ENCODE measurements around the gene SLC23A2. TPM values are rescaled to one million over a fixed set of nuclear protein-coding genes. Genes with fewer than 3 reads are reported as not detected.
"Not testable (repeated sequence)": the region's sequence is repeated elsewhere in the genome, so short reads cannot be mapped to it uniquely, and the experiment has no call there.

Gene SLC23A2
- total and polyA plus RNA-seq, 2 experiments from 2014 or later = 5.9 to 9.6 TPM

- Histone ChIP-seq H3K4me2 (ENCODE audit: unreplicated experiment) (no peak overlapping the region), H3K9me2 (ENCODE audit: insufficient read depth) (no peaks in the 10 kb centered on the region), H3K9ac (no peak overlapping the region), H3F3A (ENCODE audit: insufficient read depth) (peaks cover 8% of the 10 kb centered on the region), H3K4me1 (ENCODE audit: insufficient read depth) (peaks cover 9% of the 10 kb centered on the region; the same call in 1 of the 2 replicates), H4K20me1 (ENCODE audit: insufficient read depth) (no peaks in the 10 kb centered on the region), H2AFZ (no peak overlapping the region), H3K9me3 (ENCODE audit: low read depth) (no peaks in the 10 kb centered on the region), H3K27ac (no peak overlapping the region), H3K36me3 (ENCODE audit: low read depth) (no peaks in the 10 kb centered on the region), H3K27me3 (replicated peaks; ENCODE audit: insufficient read depth) (no peaks in the 10 kb centered on the region), H3K4me3 (no peak overlapping the region), H3K79me2 (ENCODE audit: insufficient read depth) (no peaks in the 10 kb centered on the region)
- DNase-seq = no peak
- TF ChIP-seq EZH2 (IDR thresholded peaks at IDR 0.05; ENCODE audit: insufficient read depth, poor library complexity, severe bottlenecking) = no peak
- WGBS, 2 experiments (ENCODE audit: low coverage in 1 of 2, low lambda C conversion rate in 2 of 2, missing lambda C conversion rate in 2 of 2) = 58 to 65% methylated on average over 2 of the region's 2 CpGs
- in situ Hi-C loops (cut with MboI) = no loop called here
Observed at GRCh38 chr20:5036828-5037227, 35.5 kb upstream of the SLC23A2 start.

- H3F3A ChIP-seq (ENCODE audit: insufficient read depth); in situ Hi-C loops (cut with MboI); H3K9ac ChIP-seq; H3K36me3 ChIP-seq (ENCODE audit: low read depth); H3K4me3 ChIP-seq; DNase-seq; H3K27ac ChIP-seq; H4K20me1 ChIP-seq (ENCODE audit: insufficient read depth); H3K4me2 ChIP-seq (ENCODE audit: unreplicated experiment); H3K9me2 ChIP-seq (ENCODE audit: insufficient read depth); H2AFZ ChIP-seq; H3K9me3 ChIP-seq (ENCODE audit: low read depth); H3K79me2 ChIP-seq (ENCODE audit: insufficient read depth); H3K4me1 ChIP-seq (ENCODE audit: insufficient read depth); H3K27me3 ChIP-seq (replicated peaks; ENCODE audit: insufficient read depth): not testable (repeated sequence)
- 35 to 68% methylated on average over 1 of the region's 1 CpG for WGBS, 2 experiments (ENCODE audit: low coverage in 1 of 2, low lambda C conversion rate in 2 of 2, missing lambda C conversion rate in 2 of 2)
Observed at GRCh38 chr20:5035518-5035917, 34.2 kb upstream of the SLC23A2 start.

- H3K4me1 ChIP-seq (ENCODE audit: insufficient read depth) = no peaks in the 10 kb centered on the region
- no peaks in the 10 kb centered on the region for H3K36me3 ChIP-seq (ENCODE audit: low read depth)
- H4K20me1 ChIP-seq (ENCODE audit: insufficient read depth) = no peaks in the 10 kb centered on the region
- H3K27me3 ChIP-seq (replicated peaks; ENCODE audit: insufficient read depth) = no peaks in the 10 kb centered on the region
- no peaks in the 10 kb centered on the region for H3F3A ChIP-seq (ENCODE audit: insufficient read depth)
- H3K9me2 ChIP-seq (ENCODE audit: insufficient read depth) = no peaks in the 10 kb centered on the region
- no peaks in the 10 kb centered on the region for H3K9me3 ChIP-seq (ENCODE audit: low read depth)
- no peak for TF ChIP-seq EZH2phosphoT487 (IDR thresholded peaks at IDR 0.05; ENCODE audit: insufficient read depth, low read depth)
- no peak for TF ChIP-seq EZH2 (IDR thresholded peaks at IDR 0.05; ENCODE audit: insufficient read depth, poor library complexity, severe bottlenecking)
- WGBS, 2 experiments (ENCODE audit: low coverage in 1 of 2, low lambda C conversion rate in 2 of 2, missing lambda C conversion rate in 2 of 2) = 45 to 49% methylated on average over 2 of the region's 2 CpGs
- H3K4me3 ChIP-seq = no peak overlapping the region
- DNase-seq = peak; percentile 12
- no peak overlapping the region for H3K27ac ChIP-seq
- H2AFZ ChIP-seq = no peak overlapping the region
- H3K4me2 ChIP-seq (ENCODE audit: unreplicated experiment) = no peak overlapping the region
- no peak overlapping the region for H3K9ac ChIP-seq
- in situ Hi-C loops (cut with MboI) = no loop called here
- no peaks in the 10 kb centered on the region for H3K79me2 ChIP-seq (ENCODE audit: insufficient read depth)
Observed at GRCh38 chr20:5033566-5033965, 32.3 kb upstream of the SLC23A2 start.

- H3K9me3 ChIP-seq (ENCODE audit: low read depth); H3K9me2 ChIP-seq (ENCODE audit: insufficient read depth); H3K27me3 ChIP-seq (replicated peaks; ENCODE audit: insufficient read depth); H3K4me2 ChIP-seq (ENCODE audit: unreplicated experiment); H3K4me3 ChIP-seq; H3K36me3 ChIP-seq (ENCODE audit: low read depth); H3K4me1 ChIP-seq (ENCODE audit: insufficient read depth); H3K9ac ChIP-seq; H3F3A ChIP-seq (ENCODE audit: insufficient read depth); H4K20me1 ChIP-seq (ENCODE audit: insufficient read depth); H2AFZ ChIP-seq; DNase-seq; H3K79me2 ChIP-seq (ENCODE audit: insufficient read depth); H3K27ac ChIP-seq; in situ Hi-C loops (cut with MboI): not testable (repeated sequence)
- 78 to 82% methylated on average over 10 of the region's 10 CpGs for WGBS, 2 experiments (ENCODE audit: low coverage in 1 of 2, low lambda C conversion rate in 2 of 2, missing lambda C conversion rate in 2 of 2)
Observed at GRCh38 chr20:5031701-5032100, 30.4 kb upstream of the SLC23A2 start.

GRCh38 chr20:5031206-5031557 is 29.9 kb upstream of the SLC23A2 start:
- no peak overlapping the region for H3K9ac ChIP-seq
- H3F3A ChIP-seq (ENCODE audit: insufficient read depth) = no peaks in the 10 kb centered on the region
- H3K79me2 ChIP-seq (ENCODE audit: insufficient read depth) = no peaks in the 10 kb centered on the region
- H4K20me1 ChIP-seq (ENCODE audit: insufficient read depth) = no peaks in the 10 kb centered on the region
- no peaks in the 10 kb centered on the region for H3K36me3 ChIP-seq (ENCODE audit: low read depth)
- H3K27me3 ChIP-seq (replicated peaks; ENCODE audit: insufficient read depth) = no peaks in the 10 kb centered on the region
- H3K4me3 ChIP-seq = no peak overlapping the region
- H3K9me2 ChIP-seq (ENCODE audit: insufficient read depth) = no peaks in the 10 kb centered on the region
- 80 to 81% methylated on average over 10 of the region's 10 CpGs for WGBS, 2 experiments (ENCODE audit: low coverage in 1 of 2, low lambda C conversion rate in 2 of 2, missing lambda C conversion rate in 2 of 2)
- TF ChIP-seq EZH2 (IDR thresholded peaks at IDR 0.05; ENCODE audit: insufficient read depth, poor library complexity, severe bottlenecking) = no peak
- TF ChIP-seq EZH2phosphoT487 (IDR thresholded peaks at IDR 0.05; ENCODE audit: insufficient read depth, low read depth) = no peak
- no peak overlapping the region for H2AFZ ChIP-seq
- H3K4me1 ChIP-seq (ENCODE audit: insufficient read depth) = no peaks in the 10 kb centered on the region
- H3K4me2 ChIP-seq (ENCODE audit: unreplicated experiment) = no peak overlapping the region
- no peak for DNase-seq
- H3K27ac ChIP-seq = no peak overlapping the region
- in situ Hi-C loops (cut with MboI) = no loop called here
- H3K9me3 ChIP-seq (ENCODE audit: low read depth) = no peaks in the 10 kb centered on the region
